Omental fat pad (tissue), 4 donors: Measurements from ENCODE around the gene PCCA. TPM values are rescaled to one million over a fixed set of nuclear protein-coding genes. Genes with fewer than 3 reads are reported as not detected.

Experiments
- ATAC-seq: fragments of 150-250 bp; one replicate; pipeline ENCODE4 v1.9.1; 2016; ENCODE audit warnings: mild to moderate bottlenecking, moderate library complexity; ENCODE audit not compliant: low FRiP score
- DNase-seq: peaks from one replicate; pipeline ENCODE4 v3.0.0-alpha.2; 2019; ENCODE audit warnings: low spot score
- CTCF ChIP-seq, 3 donors: fragments of 450-650 bp; IDR thresholded peaks; one replicate each; pipeline ENCODE4 v1.5.1; 2016 to 2017; ENCODE audit warnings: antibody characterized with exemption in 3 of 3, mild to moderate bottlenecking in 3 of 3, moderate library complexity in 2 of 3
- total RNA-seq, 4 donors: library from RNA; depleted of rRNA; stranded (reverse); fragments of >200 nt; gene quantifications; one replicate each; pipeline ENCODE4 v1.1.0, GENCODE V29; 2016

PCCA gene
- total RNA-seq, 4 donors from 2014 or later = 27.5 to 61.6 (median 49.2) TPM

DNA sequence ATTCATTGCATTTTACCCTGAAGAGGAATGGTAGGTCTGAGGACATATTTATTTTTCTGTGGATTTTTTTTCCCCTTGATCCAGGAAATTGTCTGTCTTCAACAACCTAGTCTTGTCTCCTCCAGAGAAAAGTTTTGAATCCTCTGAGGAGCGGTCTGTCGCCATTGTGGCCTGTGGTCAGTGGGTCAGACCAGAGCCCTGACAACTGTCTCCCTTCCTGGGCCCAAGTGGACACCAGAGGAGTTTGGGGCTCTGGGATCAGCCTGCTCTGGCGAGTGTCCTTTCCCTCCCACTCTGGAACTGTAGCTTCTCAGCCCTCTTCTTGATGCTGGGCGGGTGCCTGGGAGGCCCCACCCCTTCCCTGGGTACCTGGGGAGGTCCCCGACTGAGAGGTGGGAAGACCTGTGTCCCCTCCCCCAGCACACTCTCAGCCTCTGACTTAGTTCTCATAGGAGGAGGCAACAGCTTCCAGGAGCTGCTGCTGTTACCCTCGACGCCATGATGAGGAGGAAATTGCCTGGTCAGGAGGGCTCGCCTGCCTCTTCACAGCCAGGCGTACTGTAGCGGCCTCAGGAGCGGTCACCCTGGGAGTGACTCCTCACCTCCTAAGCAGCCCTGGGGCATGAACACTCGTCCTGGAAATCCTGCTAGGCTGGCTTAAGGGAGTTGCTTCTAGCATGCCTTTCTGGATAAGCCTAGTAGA is 389.4 kb downstream of the PCCA start:
- ATAC-seq (no peak), DNase-seq (no peak)
- TF ChIP-seq CTCF (IDR thresholded peaks at IDR 0.05) = no peak

DNA sequence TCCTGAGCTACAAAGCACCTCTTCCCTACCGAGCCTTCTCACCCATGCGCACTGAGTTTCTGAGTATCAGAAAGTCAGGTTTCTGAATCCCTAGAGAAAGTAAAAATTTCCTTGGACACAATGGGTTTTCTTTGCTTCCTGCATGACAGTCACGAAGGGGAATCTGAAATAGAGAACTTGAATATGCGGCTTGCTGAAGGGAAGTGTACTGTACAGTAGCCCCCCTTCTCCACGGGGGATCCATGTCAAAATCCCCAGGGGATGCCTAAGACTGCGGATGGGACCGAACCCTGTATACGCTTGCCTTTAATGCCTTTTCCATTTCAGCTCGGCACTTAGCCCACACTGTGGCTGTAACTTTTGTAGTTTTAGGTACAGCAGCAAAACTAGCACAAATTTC is 391.8 kb downstream of the PCCA start:
- no peak for ATAC-seq

DNA sequence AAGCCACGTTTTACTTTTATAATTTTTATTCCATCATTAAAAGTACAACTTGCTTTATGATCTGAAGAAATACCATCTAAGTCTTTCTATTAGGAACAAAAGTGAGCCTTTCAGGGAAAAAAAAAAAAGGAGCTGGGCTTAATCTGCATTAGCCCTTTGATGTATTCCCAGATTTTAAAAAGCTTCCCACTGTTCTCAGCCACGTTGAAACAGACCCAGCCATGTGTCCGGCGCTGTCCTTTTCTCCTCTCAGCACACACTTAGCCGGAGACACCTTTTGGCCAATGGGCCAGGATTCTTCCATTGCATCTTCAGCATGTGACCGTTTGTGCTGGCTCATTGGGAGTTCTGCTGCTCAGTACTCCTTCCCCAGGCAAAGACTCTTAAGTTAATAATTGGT is 394.2 kb downstream of the PCCA start:
- ATAC-seq (no peak), DNase-seq (no peak)
- TF ChIP-seq CTCF (IDR thresholded peaks at IDR 0.05) = no peak

More for the DNA sequence above, 391.8 kb downstream of the PCCA start:
- TF ChIP-seq CTCF (IDR thresholded peaks at IDR 0.05) = no peak
- no peak for DNase-seq

- ATAC-seq (no peak), DNase-seq (no peak)
- TF ChIP-seq CTCF (IDR thresholded peaks at IDR 0.05) = no peak
These were observed 395.0 kb downstream of the PCCA start for GRCh38 chr13:100483841-100484381.

DNA sequence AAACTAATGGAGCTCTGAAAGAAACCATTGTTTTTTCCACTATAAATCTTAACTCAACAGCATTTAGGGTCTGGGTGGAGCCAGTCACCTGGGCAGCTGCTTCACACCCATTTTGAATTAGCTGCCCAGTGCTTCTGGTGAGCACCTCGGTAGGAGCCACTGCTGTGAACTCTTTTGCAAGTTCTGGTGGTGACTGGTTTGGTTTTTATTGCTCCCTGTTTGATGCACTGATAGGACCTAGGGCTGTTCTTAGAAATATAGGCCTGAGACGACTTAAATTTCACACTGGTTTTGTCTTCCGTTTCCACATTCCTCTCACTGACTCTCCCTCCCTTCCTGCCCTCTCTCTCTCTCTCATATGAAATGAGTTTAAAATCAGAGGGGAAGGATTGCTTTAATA is 395.8 kb downstream of the PCCA start:
- no peak for TF ChIP-seq CTCF (IDR thresholded peaks at IDR 0.05)
- ATAC-seq (no peak), DNase-seq (no peak)

GRCh38 chr13:100485265-100485664 is 396.4 kb downstream of the PCCA start:
- DNase-seq (no peak), ATAC-seq (no peak)
- TF ChIP-seq CTCF (IDR thresholded peaks at IDR 0.05) = no peak

- ATAC-seq = no peak
- no peak for DNase-seq
- no peak for TF ChIP-seq CTCF (IDR thresholded peaks at IDR 0.05)
These were observed 401.8 kb downstream of the PCCA start for GRCh38 chr13:100490692-100491091.
